ENCODE data around the gene MYO1A.

MYO1A gene

DNA sequence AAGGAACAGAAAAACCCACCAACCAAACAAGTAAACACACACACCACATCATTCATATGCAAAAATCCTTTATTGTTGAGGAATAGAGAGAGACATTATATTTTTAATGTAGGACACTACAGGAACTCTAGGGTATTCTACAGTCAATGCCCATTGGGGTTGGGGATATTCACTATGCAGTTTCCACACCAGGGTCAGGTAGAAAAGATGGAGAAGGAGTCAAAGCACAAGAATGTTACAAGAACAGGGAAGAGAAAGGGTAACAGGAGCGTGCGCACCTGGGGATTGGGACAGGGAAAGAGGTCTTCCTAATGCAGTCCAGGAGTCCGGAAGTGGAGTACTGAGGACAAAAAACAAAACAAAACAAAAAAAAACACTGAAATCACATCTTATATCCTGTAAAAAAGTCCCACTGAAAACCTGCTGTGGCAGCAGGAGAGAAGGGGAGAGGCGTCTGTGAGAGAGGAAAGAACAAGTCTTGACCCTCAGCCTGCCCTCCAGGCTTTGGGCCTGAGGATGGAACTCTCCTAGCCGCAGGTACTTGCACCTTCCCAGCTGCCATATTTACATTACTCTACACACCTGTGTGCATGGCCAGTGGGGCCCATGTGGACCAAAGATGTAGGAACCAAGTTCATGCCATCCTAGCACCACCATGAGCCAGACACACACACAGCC is 39.8 kb downstream of the MYO1A start:
- in situ Hi-C loops (cut with MboI; ENCODE audit: low sequenced_read_pairs), result no loop called here

DNA sequence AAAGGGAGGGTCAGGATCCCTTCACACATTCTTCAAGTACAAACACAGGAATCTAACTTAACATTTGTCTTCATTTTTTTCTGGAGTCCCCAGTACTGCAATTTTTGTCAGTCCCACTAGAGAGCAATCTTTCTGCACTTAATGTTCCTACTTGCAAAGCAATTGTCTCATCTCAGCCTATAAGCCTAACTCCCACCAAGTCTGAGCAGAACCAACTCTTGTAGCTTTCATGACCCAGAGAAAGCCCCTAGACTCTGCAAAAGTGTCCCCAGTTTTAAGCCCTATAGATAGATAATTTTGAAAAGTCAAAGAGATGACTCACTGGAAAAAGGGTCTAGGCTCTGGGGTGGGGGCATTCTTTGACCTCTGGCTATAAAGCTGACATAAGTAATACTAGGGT is 41.8 kb downstream of the MYO1A start:
- H3K4me3 ChIP-seq, result no peak overlapping the region
- peaks cover 19% of the 10 kb centered on the region for H3K4me1 ChIP-seq
- peaks cover 13% of the 10 kb centered on the region for H3K36me3 ChIP-seq (replicated peaks)
- DNase-seq (ENCODE audit: low spot score in 2 of 2), result peak in 1 of 2 experiments; percentile 70
- in situ Hi-C loops (cut with MboI; ENCODE audit: low sequenced_read_pairs), result no loop called here
- H3K27me3 ChIP-seq (ENCODE audit: low read depth), result no peaks in the 10 kb centered on the region
- H3K9me3 ChIP-seq, result no peaks in the 10 kb centered on the region

More for the DNA sequence above, 39.8 kb downstream of the MYO1A start:
- no peaks in the 10 kb centered on the region for H3K36me3 ChIP-seq (replicated peaks)
- H3K4me3 ChIP-seq, result no peak overlapping the region
- peaks cover 3% of the 10 kb centered on the region for H3K27me3 ChIP-seq (ENCODE audit: low read depth)
- H3K4me1 ChIP-seq, result peaks cover 16% of the 10 kb centered on the region
- H3K9me3 ChIP-seq, result no peaks in the 10 kb centered on the region
- DNase-seq (ENCODE audit: low spot score in 2 of 2), result no peak

DNA sequence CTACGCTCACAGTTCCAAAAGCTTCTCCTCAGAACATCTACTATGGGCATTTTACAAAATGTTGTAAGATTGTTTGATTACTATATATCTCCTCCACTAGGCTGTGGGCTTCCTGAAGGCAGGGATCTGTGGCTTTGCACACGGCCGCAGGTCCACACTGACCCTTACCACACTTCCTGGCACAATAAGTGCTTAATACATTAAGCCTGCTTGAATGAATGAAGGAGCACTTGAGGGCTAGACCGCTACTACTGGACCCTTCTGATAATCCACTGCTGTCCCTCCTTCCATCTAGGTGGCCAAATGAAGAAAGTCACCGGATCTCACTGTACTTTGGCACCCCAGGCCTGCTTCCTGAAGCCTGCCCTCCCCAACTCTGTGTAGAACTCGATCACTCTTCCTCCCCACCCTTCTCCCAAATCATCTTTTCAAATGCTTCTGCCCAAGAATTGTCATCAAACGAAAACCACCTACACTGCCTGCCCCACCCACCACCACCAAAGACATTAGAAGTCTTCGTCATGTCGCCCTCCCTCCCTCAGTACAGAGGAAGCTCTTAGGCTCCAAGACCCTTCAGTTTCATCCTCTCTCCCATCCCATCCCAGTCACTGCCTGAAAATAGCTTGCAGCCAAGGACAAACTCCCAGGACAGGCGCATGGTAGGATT is 43.0 kb downstream of the MYO1A start:
- Histone ChIP-seq H3K27me3 (ENCODE audit: low read depth) (no peaks in the 10 kb centered on the region), H3K4me1 (peaks cover 18% of the 10 kb centered on the region), H3K36me3 (replicated peaks) (peaks cover 26% of the 10 kb centered on the region), H3K9me3 (no peaks in the 10 kb centered on the region), H3K4me3 (peak overlapping the region; percentile 14)
- DNase-seq (ENCODE audit: low spot score in 2 of 2), result no peak
- in situ Hi-C loops (cut with MboI; ENCODE audit: low sequenced_read_pairs), result no loop called here

DNA sequence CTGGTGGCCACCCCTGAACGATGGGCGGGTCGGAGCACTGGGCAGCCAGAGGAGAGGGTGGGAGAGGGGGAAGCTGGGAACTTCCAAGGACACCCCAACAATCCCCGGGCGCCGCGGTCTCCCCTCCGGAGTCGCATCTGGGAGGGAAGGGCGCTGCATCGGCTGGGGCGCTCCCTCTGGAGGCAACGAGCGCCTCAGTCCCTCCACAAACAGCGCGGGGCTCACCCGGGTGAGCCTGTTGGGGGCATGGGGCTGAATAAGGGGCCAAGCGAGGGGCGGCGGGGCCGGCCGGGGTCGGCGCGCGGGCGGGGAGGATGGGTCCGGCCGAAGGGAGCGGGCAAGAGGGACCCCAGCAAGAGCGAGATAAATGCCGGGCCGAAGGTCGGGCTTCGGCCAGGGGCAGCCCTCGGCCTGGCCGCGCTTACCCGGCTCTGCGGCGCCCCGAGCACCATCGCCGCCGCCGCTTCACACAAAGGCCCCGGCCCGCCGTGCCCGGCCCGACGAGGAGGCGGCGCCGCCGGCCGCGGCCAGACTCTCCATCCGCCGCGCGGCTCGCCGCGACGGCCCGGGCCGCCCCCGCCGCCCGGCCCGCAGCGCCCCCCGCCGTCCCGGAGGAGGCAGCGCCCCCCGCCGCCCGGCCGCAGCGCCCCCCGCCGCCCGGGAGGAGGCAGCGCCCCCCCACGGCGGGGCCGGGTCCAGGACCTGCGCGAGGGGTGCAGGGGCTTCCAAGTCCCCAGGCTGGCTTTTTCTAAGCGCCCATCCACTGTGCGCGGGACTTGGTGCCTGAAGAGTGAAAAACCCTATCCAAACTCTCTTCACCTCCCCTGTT is 43.7 kb downstream of the MYO1A start, which contains the start of gene ZBTB39:
Gene ZBTB39, minus strand, starts transcription at position 567 of the 829 bp plus-strand sequence. CDS start 1,629 bp downstream, outside the sequence.
- Histone ChIP-seq H3K4me3 (peak within 1 kb of the TSS; percentile 84), H3K4me1 (peaks cover 11% of the 10 kb centered on the region), H3K27me3 (ENCODE audit: low read depth) (no peaks in the 10 kb centered on the region), H3K36me3 (replicated peaks) (peaks cover 33% of the 10 kb centered on the region), H3K9me3 (no peaks in the 10 kb centered on the region)
- in situ Hi-C loops (cut with MboI; ENCODE audit: low sequenced_read_pairs), result no loop called here
- peak; percentile 64 to 78 for DNase-seq (ENCODE audit: low spot score in 2 of 2)

DNA sequence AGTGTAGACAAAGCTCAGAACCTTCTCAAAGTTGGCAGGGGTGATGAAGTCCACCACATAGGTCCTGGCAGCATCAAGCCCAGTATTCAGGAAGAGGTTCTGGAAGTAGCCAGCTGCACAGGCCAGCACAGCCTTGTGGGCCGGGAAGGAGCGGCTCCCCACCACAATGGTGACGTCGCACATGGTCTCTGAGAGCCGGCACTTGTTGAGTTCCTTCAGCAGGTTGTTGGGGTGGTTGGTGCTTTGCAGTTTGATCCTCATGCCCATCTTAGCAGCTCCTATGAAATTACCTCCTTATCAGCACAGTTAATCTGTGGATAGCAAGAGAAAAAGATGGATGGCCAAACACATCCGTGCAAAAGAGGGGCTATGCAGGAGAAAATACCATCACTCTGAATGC is 45.3 kb downstream of the MYO1A start:
- H3K4me3 ChIP-seq, result no peak overlapping the region
- peaks cover 47% of the 10 kb centered on the region for H3K36me3 ChIP-seq (replicated peaks)
- H3K4me1 ChIP-seq, result peaks cover 8% of the 10 kb centered on the region
- in situ Hi-C loops (cut with MboI; ENCODE audit: low sequenced_read_pairs), result loop anchor here (5.0 kb wide), 1 partner anchor 108 kb away; the partner anchor contains the start of gene STAT6
- H3K9me3 ChIP-seq, result no peaks in the 10 kb centered on the region
- no peak for DNase-seq (ENCODE audit: low spot score in 2 of 2)
- no peaks in the 10 kb centered on the region for H3K27me3 ChIP-seq (ENCODE audit: low read depth)

DNA sequence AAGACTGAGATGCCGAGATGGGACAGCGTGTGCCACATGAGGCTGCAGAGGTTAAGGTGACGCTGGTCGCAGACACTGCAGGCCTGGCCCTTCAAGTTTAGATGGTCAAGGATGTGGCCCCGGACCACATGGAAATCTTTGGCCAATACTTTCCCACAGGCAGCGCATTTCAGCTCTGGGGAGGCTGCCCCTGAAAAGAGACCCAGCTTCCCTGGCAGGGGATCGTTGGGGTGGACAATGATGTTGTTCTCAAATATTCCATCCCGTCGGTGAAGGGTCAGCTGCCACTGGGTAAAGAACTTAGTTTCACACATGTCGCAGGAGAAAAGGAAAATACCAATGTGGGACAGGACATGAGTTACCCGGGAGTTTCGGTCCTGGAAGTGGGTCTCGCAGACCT is 46.5 kb downstream of the MYO1A start:
- Histone ChIP-seq H3K36me3 (replicated peaks) (peaks cover 48% of the 10 kb centered on the region), H3K9me3 (no peaks in the 10 kb centered on the region; the same call in 1 of the 2 replicates), H3K4me3 (no peak overlapping the region), H3K27me3 (ENCODE audit: low read depth) (no peaks in the 10 kb centered on the region), H3K4me1 (peaks cover 6% of the 10 kb centered on the region)
- no peak for DNase-seq (ENCODE audit: low spot score in 2 of 2)
- in situ Hi-C loops (cut with MboI; ENCODE audit: low sequenced_read_pairs), result loop anchor here (5.0 kb wide), 1 partner anchor 109 kb away; the partner anchor contains the start of gene STAT6

DNA sequence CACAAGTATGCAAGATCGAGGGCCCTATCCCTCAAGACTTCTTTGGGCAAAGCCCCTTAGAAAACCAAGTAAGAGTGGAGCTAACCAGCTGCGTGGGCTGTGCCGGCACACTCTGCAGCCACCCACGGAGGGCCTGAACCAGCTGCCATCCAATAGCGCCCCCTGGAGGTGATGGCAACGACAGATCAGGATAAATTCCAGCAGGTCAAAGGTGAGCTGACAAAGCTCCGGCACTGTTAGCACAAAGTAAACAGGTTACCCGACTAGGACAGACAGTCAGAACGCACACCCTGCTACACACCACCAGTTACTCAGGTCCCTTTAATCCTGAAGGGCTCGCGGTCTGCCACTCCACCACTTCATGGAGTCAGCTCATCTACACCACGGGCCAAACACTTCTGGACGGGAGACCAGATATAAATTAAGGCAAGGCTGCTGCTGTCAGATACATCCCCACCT is 48.5 kb downstream of the MYO1A start:
- in situ Hi-C loops (cut with MboI; ENCODE audit: low sequenced_read_pairs), result loop anchor here (5.0 kb wide), 1 partner anchor 111 kb away; the partner anchor contains the start of gene STAT6
- Histone ChIP-seq H3K27me3 (ENCODE audit: low read depth) (no peaks in the 10 kb centered on the region), H3K36me3 (replicated peaks) (peaks cover 48% of the 10 kb centered on the region), H3K9me3 (no peaks in the 10 kb centered on the region; the same call in 1 of the 2 replicates), H3K4me1 (peaks cover 6% of the 10 kb centered on the region), H3K4me3 (no peak overlapping the region)
- peak; percentile 8 to 82 for DNase-seq (ENCODE audit: low spot score in 2 of 2)

DNA sequence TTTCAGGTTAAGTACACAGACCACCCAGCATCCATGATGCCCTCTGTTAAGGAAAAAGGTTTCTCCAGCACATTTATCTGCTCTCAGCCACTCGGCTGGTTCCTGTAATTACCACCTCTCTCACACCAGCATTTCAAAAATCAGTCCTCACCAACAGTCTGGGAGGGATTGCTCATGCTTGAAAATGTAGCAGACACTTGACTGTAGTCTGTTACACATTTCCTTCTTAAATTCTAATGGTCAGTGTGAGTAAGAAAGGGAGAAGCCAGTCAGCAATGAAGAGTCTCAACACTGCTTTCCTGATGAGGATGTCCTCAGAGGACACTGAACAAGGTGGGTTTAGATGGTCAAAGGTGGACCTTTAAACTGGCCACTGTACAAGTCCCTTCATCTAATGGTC is 49.5 kb downstream of the MYO1A start:
- Histone ChIP-seq H3K27me3 (ENCODE audit: low read depth) (no peaks in the 10 kb centered on the region), H3K4me3 (no peak overlapping the region), H3K4me1 (peaks cover 6% of the 10 kb centered on the region), H3K9me3 (no peaks in the 10 kb centered on the region; the same call in 1 of the 2 replicates), H3K36me3 (replicated peaks) (peaks cover 48% of the 10 kb centered on the region)
- DNase-seq (ENCODE audit: low spot score in 2 of 2), result no peak
- in situ Hi-C loops (cut with MboI; ENCODE audit: low sequenced_read_pairs), result loop anchor here (5.0 kb wide), 1 partner anchor 112 kb away; the partner anchor contains the start of gene STAT6

DNA sequence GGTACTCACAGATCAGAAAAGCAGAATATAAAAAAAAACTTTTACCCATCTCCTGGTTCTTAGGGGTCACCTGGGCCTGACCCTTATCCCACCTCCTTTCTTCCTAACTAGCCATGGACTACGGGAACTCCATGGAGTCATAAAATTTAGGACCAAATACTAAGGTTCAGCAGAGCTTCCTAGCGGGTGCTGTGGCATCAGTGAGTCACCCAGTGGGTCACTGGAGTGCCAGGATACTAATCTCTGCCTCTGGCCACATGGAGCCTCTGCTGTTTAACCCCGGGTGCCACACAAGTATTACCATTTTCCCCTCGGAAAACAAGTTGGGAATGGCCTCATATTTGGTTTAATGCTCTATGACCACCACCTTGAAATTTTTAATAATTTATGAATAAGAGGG is 50.5 kb downstream of the MYO1A start:
- H3K36me3 ChIP-seq (replicated peaks), result peaks cover 47% of the 10 kb centered on the region
- no peak for DNase-seq (ENCODE audit: low spot score in 2 of 2)
- in situ Hi-C loops (cut with MboI; ENCODE audit: low sequenced_read_pairs), result no loop called here

DNA sequence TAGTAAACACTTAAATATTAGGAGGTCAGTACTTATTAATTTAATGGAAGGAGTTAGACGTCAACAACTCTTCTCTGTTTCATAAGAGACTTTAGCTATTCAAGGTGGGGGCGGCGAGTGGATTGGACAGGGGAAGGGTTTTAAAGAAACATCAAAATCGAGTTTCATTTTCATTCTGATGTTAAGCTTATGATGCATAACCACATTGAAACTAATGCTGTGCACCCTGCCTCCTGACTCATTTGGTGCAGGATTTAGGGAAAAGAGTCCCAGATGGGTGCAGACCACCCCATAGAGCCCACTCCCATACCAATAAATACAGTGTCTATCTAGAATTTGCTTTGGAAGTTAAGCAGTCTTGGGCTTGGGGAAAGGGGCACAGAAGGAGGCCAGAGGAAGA is 50.9 kb downstream of the MYO1A start:
- no peaks in the 10 kb centered on the region; the same call in 1 of the 2 replicates for H3K9me3 ChIP-seq
- no peaks in the 10 kb centered on the region; the same call in 1 of the 2 replicates for H3K4me1 ChIP-seq
- peaks cover 42% of the 10 kb centered on the region for H3K36me3 ChIP-seq (replicated peaks)
- no peaks in the 10 kb centered on the region for H3K27me3 ChIP-seq (ENCODE audit: low read depth)
- H3K4me3 ChIP-seq, result no peak overlapping the region
- DNase-seq (ENCODE audit: low spot score in 2 of 2), result no peak
- in situ Hi-C loops (cut with MboI; ENCODE audit: low sequenced_read_pairs), result no loop called here

More for the DNA sequence above, 50.5 kb downstream of the MYO1A start:
- no peak overlapping the region for H3K4me3 ChIP-seq
- H3K27me3 ChIP-seq (ENCODE audit: low read depth), result no peaks in the 10 kb centered on the region
- H3K4me1 ChIP-seq, result no peaks in the 10 kb centered on the region; the same call in 1 of the 2 replicates
- no peaks in the 10 kb centered on the region; the same call in 1 of the 2 replicates for H3K9me3 ChIP-seq

DNA sequence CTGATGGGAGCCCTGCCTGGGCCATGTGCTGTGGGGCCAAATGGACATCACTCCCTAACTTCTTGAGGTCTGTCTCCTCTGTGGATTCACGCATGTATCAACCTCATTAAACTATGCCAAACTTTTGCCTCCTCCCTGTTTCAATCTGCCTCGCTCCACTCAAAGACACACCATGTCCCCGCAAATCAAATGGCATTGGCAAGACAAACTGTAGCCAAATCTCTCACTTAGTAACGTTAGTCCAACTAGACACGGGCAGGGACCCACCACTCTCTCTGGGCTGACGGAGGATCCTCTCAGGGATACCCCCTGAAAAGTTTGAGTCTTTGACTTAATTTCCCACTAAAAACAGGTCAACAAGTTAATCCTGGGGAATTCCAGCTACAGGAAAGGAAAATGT is 51.6 kb downstream of the MYO1A start:
- no peak overlapping the region for H3K4me3 ChIP-seq
- H3K36me3 ChIP-seq (replicated peaks), result peaks cover 36% of the 10 kb centered on the region
- no peaks in the 10 kb centered on the region for H3K27me3 ChIP-seq (ENCODE audit: low read depth)
- no peaks in the 10 kb centered on the region; the same call in 1 of the 2 replicates for H3K4me1 ChIP-seq
- no peaks in the 10 kb centered on the region; the same call in 1 of the 2 replicates for H3K9me3 ChIP-seq
- no peak for DNase-seq (ENCODE audit: low spot score in 2 of 2)
- in situ Hi-C loops (cut with MboI; ENCODE audit: low sequenced_read_pairs), result no loop called here

DNA sequence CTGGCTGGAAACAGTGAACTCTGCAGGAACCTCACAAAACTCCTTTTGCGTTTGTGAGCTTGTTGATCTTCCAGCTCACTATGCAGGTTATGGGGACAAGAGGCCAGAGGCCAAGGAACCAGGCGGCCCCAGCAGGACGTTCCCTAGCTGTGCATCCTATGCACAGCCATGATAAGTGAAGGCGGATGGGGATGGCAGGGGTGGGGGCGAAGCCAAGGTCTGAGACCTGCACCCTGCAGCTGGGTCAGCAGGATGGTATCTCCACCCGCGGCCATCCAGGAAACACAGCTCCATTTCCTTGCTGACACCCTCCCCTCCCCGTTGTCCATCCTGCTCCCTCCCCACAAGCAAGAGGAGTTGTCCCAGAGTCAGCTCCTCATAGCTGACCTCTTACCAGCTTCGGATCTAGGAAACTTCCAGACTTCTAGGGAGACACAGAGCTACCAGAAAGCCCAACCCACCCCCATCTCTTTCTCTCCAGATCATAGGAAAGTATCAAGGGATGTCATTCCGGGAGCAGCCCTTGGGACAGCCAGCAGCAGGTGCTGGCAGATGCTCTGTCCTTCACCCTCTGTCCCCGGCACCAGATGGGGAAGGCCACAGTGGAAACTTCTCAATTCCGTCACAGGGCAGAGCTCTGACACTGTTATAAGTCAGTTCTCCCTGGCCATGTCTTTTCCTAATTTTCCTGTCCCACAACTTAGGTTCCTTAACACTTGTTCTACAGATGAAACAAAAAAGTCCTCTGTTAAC is 53.0 kb downstream of the MYO1A start:
- in situ Hi-C loops (cut with MboI; ENCODE audit: low sequenced_read_pairs), result no loop called here
- no peak overlapping the region for H3K4me3 ChIP-seq
- H3K27me3 ChIP-seq (ENCODE audit: low read depth), result no peaks in the 10 kb centered on the region
- DNase-seq (ENCODE audit: low spot score in 2 of 2), result no peak
- peaks cover 23% of the 10 kb centered on the region for H3K36me3 ChIP-seq (replicated peaks)
- H3K4me1 ChIP-seq, result no peaks in the 10 kb centered on the region; the same call in 1 of the 2 replicates
- no peaks in the 10 kb centered on the region; the same call in 1 of the 2 replicates for H3K9me3 ChIP-seq

Measured in HAP-1 (cell line).